ENCODE data around the gene GET4. TPM values are rescaled to one million over a fixed set of nuclear protein-coding genes. Genes with fewer than 3 reads are reported as not detected.
"Not testable (repeated sequence)": the region's sequence is repeated elsewhere in the genome, so short reads cannot be mapped to it uniquely, and the experiment has no call there.

The GET4 gene
- total RNA-seq, 2 donors from 2014 or later, result 13.2 to 16.3 TPM

DNA sequence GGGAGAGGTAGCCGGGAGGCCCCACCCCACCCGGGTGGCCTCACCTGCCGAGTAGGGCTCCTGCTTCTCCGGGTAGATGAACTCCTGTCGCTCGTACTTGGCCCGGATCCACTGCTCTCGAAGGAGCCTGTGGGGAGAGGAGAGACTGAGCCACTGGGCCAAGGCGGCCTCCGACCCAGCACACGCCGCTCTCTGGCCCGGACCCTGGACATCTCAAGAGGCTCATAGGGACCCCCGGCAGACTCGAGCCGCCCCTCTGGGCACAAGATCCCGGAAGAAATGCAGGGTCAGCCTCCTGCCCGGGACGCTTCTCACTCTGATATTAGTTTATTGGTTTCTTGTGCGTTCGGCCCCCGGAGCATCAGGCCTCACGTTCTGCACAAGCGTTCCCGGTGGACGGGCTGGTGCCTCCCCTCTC, 43.6 kb downstream of the GET4 start:
- intact Hi-C loops (cut with DNase I), result no loop called here
- peak; percentile 69 for DNase-seq (ENCODE audit: low spot score)

DNA sequence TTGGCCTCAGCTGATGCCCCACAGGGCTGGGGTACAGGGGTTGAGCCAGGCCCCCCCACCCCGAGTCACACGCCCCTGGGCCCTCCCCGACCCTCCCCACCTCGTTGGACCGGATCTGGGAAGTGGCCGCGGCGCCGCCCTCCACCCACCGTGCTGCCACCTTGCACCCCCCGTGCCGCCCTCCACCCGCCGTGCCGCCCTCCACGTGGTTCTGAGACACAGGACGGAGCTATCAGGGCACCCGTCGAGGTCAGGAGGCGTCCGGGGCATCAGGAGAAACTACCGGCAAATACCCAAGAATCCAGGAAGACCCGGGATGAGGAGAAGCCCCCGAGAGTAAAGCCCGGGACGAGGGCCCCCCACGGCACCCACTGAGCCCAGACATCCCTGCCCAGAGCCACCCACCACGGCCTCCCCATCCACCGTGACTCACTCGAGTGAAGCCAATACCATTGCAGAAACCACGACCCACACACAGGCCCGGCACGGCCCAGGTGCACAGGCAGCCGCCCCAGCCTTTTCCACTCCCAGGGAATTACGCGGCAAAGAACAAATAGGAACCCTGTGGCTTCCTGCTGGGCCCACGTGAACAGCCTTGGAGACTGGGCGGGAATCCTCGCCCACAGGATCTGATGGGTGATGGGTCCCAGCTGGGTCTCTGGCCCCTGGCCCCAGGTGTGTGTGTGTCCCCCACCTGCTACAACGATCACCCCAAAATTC, 44.2 kb downstream of the GET4 start:
- peak; percentile 79 for DNase-seq (ENCODE audit: low spot score)
- intact Hi-C loops (cut with DNase I), result no loop called here

DNA sequence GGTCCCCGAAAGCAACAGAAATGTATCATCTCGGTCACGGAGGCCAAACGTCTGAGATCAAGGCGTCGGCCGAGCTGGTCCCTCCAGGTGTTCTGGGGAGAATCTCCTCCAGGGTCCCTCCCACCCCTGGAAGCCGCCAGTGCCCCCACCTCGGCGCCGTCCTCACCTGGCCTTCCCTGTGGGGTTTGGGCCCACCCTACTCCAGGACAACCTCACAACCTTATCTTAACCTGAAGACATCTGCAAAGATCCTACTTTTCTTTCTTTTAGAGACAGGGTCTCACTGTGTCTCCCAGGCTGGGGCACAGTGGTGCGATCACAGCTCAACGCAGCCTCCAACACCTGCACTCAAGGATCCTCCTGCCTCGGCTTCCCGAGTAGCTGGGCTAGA, 44.7 kb downstream of the GET4 start:
- peak; percentile 79 for DNase-seq (ENCODE audit: low spot score)
- intact Hi-C loops (cut with DNase I), result no loop called here

DNA sequence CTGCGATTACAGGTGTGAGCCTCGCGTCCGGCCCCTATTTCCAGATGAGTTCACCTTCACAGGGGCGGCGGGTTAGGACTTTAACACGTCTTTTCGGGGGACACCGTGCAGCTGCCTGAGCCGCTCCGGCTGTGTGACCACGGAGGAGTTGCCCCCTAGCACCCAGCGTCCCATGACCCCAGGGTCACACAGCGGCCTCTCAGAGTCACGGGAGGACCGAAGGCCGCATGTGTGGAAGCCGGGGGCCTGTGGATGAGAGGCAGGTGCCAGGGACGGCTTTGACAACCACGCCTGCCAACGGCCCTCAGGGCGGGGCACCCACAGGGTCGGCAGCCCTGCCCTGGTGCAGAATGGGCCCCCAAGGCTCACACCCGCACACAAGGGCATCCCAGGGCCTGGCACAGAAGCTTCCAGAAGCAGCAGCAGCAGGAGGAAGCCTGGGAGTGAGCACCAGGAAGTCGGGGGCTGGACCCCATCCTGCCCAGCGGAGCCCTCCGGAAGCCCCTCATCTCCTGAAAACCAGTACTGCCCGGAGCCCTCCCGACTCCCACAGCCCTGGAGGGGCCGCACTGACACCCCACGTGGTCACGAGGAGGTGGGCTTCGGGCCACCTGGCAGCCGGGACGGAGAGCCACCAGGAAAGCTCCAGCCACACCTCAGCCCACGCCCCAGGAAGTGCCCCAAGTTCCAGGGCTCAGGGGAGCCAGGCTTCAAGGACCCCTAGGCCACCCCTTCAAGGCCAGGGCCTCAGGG, 45.4 kb downstream of the GET4 start:
- intact Hi-C loops (cut with DNase I), result no loop called here
- DNase-seq (ENCODE audit: low spot score), result peak; percentile 78

GRCh38 chr7:922334-923107, 46.2 kb downstream of the GET4 start:
- intact Hi-C loops (cut with DNase I), result no loop called here
- peak; percentile 75 for DNase-seq (ENCODE audit: low spot score)

DNA sequence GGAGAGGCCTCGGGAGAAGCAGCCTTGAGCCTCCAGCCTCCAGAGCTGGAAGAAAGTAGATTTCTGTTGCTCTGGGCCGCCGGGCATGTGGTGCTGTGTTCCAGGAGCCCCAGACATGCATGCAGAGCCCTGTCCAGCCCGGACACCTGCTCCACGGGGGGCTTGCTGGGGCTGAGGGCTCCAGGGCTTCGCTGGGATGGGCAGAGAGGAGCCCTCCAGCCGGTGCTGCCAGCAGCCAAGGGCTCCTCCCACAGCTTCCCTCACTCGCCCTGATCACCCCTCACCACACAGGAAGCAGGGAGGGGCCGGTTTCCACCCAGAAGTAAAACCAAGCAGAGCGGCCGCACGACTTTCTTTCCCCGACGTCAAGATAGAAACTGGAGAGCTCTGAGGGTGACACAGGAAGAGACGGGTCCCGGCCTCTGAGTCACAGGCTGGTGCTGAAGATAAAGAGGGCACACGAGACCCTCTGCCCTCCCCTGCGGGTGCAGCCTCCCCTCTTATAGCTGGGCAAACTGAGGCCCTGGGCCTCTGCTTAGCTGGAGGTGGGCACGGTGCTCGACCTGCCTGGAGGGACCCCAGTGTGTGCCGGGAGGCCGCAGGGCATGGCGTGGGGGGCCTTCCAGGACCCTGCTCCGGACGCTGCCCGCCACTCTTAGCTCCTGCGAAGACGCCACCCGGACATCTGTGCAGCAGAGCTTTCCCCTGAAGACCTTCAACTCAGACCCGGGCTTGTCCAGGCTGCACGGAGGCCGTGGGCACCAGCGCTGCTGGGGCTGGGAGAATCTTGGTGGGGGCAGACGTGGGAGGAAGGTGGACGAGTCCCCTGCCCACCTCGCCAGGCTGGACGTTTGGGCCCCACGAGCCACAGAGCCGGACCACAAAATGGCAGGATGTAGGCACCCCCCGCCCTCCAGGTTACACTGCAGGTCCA, 47.0 kb downstream of the GET4 start:
- DNase-seq (ENCODE audit: low spot score), result peak; percentile 93
- intact Hi-C loops (cut with DNase I), result no loop called here

DNA sequence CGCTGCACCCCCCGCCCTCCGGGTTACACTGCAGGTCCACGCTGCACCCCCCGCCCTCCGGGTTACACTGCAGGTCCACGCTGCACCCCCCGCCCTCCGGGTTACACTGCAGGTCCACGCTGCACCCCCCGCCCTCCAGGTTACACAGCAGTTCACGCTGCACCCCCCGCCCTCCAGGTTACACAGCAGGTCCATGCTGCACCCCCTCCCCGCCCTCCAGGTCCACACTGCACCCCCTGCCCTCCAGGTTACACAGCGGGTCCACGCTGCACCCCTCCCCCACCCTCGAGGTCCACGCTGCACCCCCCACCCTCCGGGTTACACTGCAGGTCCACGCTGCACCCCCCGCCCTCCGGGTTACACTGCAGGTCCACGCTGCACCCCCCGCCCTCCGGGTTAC, 47.7 kb downstream of the GET4 start:
- peak; percentile 66 for DNase-seq (ENCODE audit: low spot score)
- intact Hi-C loops (cut with DNase I), result not testable (repeated sequence)

DNA sequence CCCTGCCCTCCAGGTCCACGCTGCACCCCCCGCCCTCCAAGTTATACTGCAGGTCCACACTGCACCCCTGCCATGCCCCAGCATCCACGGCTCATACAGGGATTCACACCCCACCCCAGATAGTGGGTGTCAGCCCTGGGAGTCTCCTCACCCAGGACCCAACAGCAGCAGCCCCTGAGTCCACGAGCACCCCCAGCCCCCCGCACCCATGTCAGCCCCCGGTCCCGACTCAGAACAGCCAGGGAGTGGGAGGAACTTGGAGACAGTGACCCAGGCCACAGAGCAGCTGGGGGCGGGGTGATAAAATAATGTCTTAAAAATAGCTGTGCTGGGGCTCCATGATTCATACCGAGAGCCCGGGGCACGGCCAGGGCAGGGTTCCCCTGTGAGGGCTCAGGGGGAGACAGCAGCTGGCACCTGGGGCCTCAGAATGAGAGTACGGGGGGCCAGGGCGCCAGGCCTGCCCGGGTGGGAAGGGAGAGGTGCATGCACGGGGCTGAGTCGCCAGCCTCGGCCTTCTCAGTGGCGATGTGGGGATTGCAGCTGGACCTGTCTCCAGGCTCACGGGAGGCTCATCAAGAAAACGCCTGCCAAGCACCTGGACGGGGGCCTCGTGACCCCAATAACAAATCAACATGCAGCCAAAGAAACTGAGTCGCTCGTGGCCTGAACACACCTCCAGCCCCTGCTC, 48.3 kb downstream of the GET4 start:
- DNase-seq (ENCODE audit: low spot score), result peak; percentile 83

GRCh38 chr7:925601-926000, 49.2 kb downstream of the GET4 start:
- DNase-seq (ENCODE audit: low spot score), result peak; percentile 85
- intact Hi-C loops (cut with DNase I), result no loop called here

More for the DNA sequence above, 48.3 kb downstream of the GET4 start:
- intact Hi-C loops (cut with DNase I), result no loop called here

GRCh38 chr7:926061-927030, 50.0 kb downstream of the GET4 start:
- DNase-seq (ENCODE audit: low spot score), result peak; percentile 77
- intact Hi-C loops (cut with DNase I), result no loop called here

- peak; percentile 70 for DNase-seq (ENCODE audit: low spot score)
- intact Hi-C loops (cut with DNase I), result no loop called here
These were observed 50.8 kb downstream of the GET4 start for GRCh38 chr7:927031-927671.

- DNase-seq (ENCODE audit: low spot score), result peak; percentile 73
- intact Hi-C loops (cut with DNase I), result no loop called here
These were observed 53.0 kb downstream of the GET4 start for GRCh38 chr7:929311-929711.

DNA sequence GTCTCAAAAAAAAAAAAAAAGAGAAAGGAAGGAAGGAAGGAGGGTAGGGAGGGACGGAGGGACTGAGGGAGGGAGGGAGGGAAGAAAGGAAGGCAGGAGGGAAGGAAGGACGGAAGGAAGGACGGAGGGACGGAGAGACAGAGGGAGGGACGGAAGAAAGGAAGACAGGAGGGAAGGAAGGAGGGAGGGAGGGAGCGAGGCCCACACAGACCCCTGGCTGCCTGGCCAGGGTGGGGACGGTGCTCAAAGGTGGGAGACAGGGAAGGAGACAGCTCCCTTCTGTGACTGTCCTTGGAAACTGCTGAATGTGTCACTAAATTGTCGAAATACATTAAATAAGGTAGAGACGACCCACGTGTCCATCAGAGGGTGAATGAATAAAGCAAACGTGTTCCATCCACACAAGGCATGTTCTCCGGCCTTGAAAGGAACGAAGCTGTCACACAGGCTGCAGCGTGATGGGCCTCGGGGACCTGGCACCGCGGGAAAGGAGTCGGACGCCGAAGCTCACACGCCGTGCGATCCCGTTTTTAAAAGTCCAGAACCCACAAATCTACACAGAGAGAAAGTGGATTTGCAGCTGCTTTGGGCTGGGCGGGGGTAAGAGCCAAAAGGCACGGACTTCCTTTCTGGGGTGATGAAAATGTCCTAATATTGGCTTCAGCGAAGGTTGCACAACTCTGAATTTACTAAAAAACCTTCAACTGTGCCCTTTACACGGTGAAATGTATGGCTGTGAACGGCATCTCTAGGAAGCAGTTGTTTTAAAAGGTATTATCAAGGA, 54.8 kb downstream of the GET4 start:
- intact Hi-C loops (cut with DNase I), result no loop called here
- peak; percentile 59 for DNase-seq (ENCODE audit: low spot score)

DNA sequence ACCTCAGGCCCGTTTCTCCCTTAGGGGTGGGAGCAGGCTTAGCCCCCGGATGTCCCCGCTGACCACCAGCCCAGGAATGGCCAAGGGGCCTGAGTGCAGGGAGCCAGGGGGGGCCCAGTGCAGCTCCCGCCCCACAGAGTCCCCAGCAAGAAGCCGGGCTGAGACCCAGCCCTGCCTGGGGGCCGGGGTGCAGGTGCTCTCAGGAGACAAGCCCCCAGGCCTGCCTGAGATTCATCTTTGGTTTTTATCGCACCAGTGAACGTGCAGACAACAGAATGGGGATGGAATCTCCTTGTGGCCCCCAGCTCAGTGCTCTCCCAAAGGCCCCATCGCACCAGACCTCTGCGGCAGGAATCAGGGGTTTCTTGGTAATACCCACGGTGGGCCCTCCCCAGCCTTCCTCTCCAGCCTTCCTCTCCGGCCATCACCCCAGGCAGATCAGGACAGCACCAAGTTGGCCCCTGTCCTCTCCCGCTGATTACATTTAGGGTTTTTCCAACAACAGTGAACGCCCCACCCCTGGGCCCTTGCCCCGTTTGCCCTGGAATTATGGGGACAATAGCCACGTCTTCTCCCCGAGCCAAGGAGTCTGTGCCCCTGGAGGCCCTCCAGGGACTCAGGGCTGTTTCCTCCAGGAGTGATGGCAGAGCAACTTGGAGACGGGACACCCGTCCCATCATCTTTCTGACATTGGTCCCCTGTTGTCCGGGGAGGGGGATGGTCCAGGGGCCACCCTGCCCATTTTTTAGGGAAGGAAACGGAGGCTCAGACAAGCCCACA, 55.7 kb downstream of the GET4 start:
- DNase-seq (ENCODE audit: low spot score), result peak; percentile 64
- intact Hi-C loops (cut with DNase I), result no loop called here

DNA sequence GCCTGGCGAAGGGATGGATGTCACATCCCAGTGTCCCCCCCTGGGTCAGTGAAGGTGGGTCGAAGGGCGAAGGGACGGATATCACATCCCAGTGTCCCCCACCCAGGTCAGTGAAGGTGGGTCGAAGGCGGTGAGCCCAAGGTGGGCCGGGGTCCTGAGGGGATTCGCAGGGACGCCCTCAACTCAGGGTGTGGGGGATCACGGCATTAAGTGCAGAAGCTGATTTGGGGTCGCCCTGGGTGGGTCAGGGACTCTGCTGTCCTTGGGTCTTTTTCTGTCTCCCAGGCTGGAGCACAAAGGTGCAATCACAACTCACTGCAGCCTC, 56.3 kb downstream of the GET4 start:
- DNase-seq (ENCODE audit: low spot score), result peak; percentile 69
- intact Hi-C loops (cut with DNase I), result no loop called here

Data from posterior vena cava (tissue), 2 donors.